Activated naive CD8-positive, alpha-beta T cell (primary cell): ENCODE results near the gene ENOX1.

Source experiments
- H3K27ac Mint-ChIP-seq: one replicate; pipeline ENCODE4 v1.8.0; 2021; ENCODE audit warnings: mixed read lengths
- H3K27me3 Mint-ChIP-seq: one replicate; pipeline ENCODE4 v1.8.0; 2021; ENCODE audit warnings: mixed read lengths
- H3K36me3 Mint-ChIP-seq: one replicate; pipeline ENCODE4 v1.8.0; 2021; ENCODE audit warnings: mixed read lengths
- H3K4me1 Mint-ChIP-seq: one replicate; pipeline ENCODE4 v1.8.0; 2021; ENCODE audit warnings: low read depth, mixed read lengths
- H3K4me3 Mint-ChIP-seq: one replicate; pipeline ENCODE4 v1.8.0; 2021; ENCODE audit warnings: mild to moderate bottlenecking, mixed read lengths
- H3K9me3 Mint-ChIP-seq: one replicate; pipeline ENCODE4 v1.8.0; 2021; ENCODE audit warnings: low read depth, mixed read lengths

The ENOX1 gene

GRCh38 chr13:43235028-43235427, 551.7 kb downstream of the ENOX1 start:
- Mint-ChIP-seq H3K27me3 (peaks cover 3% of the 10 kb centered on the region), H3K36me3 (no peaks in the 10 kb centered on the region), H3K4me3 (no peak overlapping the region), H3K9me3 (no peaks in the 10 kb centered on the region), H3K4me1 (no peaks in the 10 kb centered on the region), H3K27ac (no peak overlapping the region)

- no peaks in the 10 kb centered on the region for H3K4me1 Mint-ChIP-seq
- H3K36me3 Mint-ChIP-seq, result no peaks in the 10 kb centered on the region
- no peak overlapping the region for H3K4me3 Mint-ChIP-seq
- H3K27me3 Mint-ChIP-seq, result peaks cover 4% of the 10 kb centered on the region
- no peak overlapping the region for H3K27ac Mint-ChIP-seq
- no peaks in the 10 kb centered on the region for H3K9me3 Mint-ChIP-seq
Observed at GRCh38 chr13:43232873-43233265, 553.9 kb downstream of the ENOX1 start.

DNA sequence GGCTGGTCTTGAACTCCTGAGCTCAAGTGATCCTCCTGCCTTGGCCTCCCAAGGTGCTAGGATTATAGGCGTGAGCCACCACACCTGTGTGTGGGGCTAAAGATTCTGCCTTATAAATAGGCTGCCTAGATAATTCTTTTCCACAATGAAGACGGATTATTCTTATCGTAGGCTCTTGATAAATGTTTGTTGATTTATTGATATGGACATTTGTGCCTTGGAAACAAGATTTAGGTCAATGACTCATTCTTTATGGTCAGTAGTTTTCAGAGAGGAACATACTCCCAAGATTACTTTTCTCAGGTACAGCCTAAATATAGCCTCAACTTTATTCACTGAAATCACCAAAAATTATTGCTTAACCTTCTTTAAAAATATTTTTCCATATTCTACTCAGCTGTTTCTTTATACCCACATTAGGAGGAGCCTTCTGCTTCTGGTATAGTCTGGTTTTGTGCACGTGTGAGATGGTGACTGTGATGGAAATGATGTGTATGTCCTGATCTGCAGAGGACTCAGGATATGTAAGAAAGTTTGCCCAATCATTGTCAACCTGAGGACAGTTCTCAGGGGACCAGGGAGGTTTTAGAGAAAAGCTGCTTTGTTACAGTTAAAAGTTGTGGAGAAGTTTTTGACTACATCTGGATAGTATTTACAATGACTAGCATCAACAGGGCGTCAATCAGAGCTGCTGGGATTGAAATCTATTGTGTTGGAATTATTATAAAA, 554.5 kb downstream of the ENOX1 start:
- no peaks in the 10 kb centered on the region for H3K4me1 Mint-ChIP-seq
- no peak overlapping the region for H3K27ac Mint-ChIP-seq
- H3K4me3 Mint-ChIP-seq, result no peak overlapping the region
- peaks cover 4% of the 10 kb centered on the region for H3K27me3 Mint-ChIP-seq
- no peaks in the 10 kb centered on the region for H3K36me3 Mint-ChIP-seq
- no peaks in the 10 kb centered on the region for H3K9me3 Mint-ChIP-seq

- Mint-ChIP-seq H3K27me3 (peaks cover 5% of the 10 kb centered on the region), H3K4me1 (no peaks in the 10 kb centered on the region), H3K9me3 (no peaks in the 10 kb centered on the region)
Observed at GRCh38 chr13:43230989-43231388, 555.8 kb downstream of the ENOX1 start.

DNA sequence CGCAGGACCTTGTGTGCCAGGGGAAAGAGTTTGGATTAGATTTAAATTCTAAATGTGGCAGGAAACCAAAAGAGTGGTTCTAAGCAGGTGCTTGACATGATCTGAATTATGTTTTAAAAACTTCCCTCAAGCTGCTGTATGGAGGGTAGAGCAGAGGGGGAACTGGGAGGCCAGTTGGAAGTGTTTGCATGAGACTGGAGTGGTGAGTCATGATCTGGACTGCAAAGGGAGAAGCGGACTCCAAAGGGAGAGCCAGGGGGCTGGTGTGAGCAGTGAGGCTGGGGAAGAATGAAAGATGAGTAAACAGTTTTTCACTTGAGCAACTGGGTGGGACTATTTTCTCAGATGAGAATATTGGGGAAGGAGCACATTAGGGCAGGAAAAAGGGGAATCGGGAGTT, 557.3 kb downstream of the ENOX1 start:
- H3K9me3 Mint-ChIP-seq, result no peaks in the 10 kb centered on the region
- H3K36me3 Mint-ChIP-seq, result no peaks in the 10 kb centered on the region
- H3K4me3 Mint-ChIP-seq, result no peak overlapping the region
- no peak overlapping the region for H3K27ac Mint-ChIP-seq
- no peaks in the 10 kb centered on the region for H3K4me1 Mint-ChIP-seq
- H3K27me3 Mint-ChIP-seq, result peaks cover 7% of the 10 kb centered on the region

More at GRCh38 chr13:43230989-43231388, 555.8 kb downstream of the ENOX1 start:
- Mint-ChIP-seq H3K4me3 (no peak overlapping the region), H3K27ac (no peak overlapping the region), H3K36me3 (no peaks in the 10 kb centered on the region)

DNA sequence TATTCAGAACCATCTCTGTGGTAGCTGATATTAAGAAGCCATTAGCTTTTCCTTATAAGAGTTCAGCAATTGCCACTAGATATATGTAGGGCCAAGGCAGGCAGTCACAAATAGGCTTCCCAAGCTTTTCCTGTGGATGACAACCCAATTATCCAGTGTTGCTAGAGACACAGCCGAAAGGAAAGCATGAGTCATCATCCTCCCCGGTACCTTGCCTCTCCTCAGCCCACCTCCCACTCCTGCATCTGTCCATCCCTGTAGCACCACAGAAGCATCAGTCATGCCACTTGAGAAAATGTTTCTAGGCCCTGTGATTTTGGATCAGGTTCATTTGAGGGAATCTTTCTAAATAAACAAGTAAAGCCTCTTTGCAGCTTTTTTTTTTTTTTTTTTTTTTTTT, 559.1 kb downstream of the ENOX1 start:
- no peaks in the 10 kb centered on the region for H3K36me3 Mint-ChIP-seq
- H3K4me1 Mint-ChIP-seq, result no peaks in the 10 kb centered on the region
- H3K27me3 Mint-ChIP-seq, result peaks cover 7% of the 10 kb centered on the region
- no peak overlapping the region for H3K27ac Mint-ChIP-seq
- H3K4me3 Mint-ChIP-seq, result no peak overlapping the region
- no peaks in the 10 kb centered on the region for H3K9me3 Mint-ChIP-seq

- H3K9me3 Mint-ChIP-seq, result no peaks in the 10 kb centered on the region
- H3K36me3 Mint-ChIP-seq, result no peaks in the 10 kb centered on the region
- peaks cover 4% of the 10 kb centered on the region for H3K27me3 Mint-ChIP-seq
- no peak overlapping the region for H3K4me3 Mint-ChIP-seq
- H3K4me1 Mint-ChIP-seq, result no peaks in the 10 kb centered on the region
- H3K27ac Mint-ChIP-seq, result no peak overlapping the region
Observed at GRCh38 chr13:43223216-43223615, 563.6 kb downstream of the ENOX1 start.

GRCh38 chr13:43222086-43222485, 564.7 kb downstream of the ENOX1 start:
- Mint-ChIP-seq H3K27me3 (peaks cover 4% of the 10 kb centered on the region), H3K36me3 (no peaks in the 10 kb centered on the region), H3K4me1 (no peaks in the 10 kb centered on the region), H3K27ac (no peak overlapping the region), H3K9me3 (no peaks in the 10 kb centered on the region), H3K4me3 (no peak overlapping the region)

DNA sequence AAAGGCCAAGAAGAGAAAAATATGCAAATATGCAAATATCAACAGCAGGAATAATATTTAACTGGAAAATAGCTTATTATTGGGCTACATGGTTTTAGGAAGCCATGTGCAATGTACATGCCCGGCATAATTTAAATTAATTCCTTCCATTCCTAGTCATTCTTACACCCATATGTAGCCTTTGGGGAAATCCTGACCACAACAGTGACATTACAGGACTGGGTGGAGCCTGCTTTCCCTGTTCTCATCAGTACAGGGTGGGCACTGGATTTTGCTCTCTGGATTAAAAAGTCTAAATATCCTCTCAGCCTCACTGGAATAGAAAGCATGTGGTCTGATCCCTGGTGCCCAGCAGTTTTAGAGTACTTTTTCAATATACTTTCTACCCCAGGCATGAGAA, 565.2 kb downstream of the ENOX1 start:
- H3K9me3 Mint-ChIP-seq, result no peaks in the 10 kb centered on the region
- no peak overlapping the region for H3K4me3 Mint-ChIP-seq
- no peak overlapping the region for H3K27ac Mint-ChIP-seq
- peaks cover 4% of the 10 kb centered on the region for H3K27me3 Mint-ChIP-seq
- no peaks in the 10 kb centered on the region for H3K4me1 Mint-ChIP-seq
- no peaks in the 10 kb centered on the region for H3K36me3 Mint-ChIP-seq

- peaks cover 2% of the 10 kb centered on the region for H3K27me3 Mint-ChIP-seq
- no peaks in the 10 kb centered on the region for H3K4me1 Mint-ChIP-seq
- no peaks in the 10 kb centered on the region for H3K9me3 Mint-ChIP-seq
- no peak overlapping the region for H3K27ac Mint-ChIP-seq
- H3K4me3 Mint-ChIP-seq, result no peak overlapping the region
- H3K36me3 Mint-ChIP-seq, result no peaks in the 10 kb centered on the region
Observed at GRCh38 chr13:43220873-43221595, 565.7 kb downstream of the ENOX1 start.

- H3K36me3 Mint-ChIP-seq, result no peaks in the 10 kb centered on the region
- H3K27ac Mint-ChIP-seq, result no peak overlapping the region
- no peaks in the 10 kb centered on the region for H3K9me3 Mint-ChIP-seq
- no peaks in the 10 kb centered on the region for H3K4me1 Mint-ChIP-seq
- H3K27me3 Mint-ChIP-seq, result peaks cover 2% of the 10 kb centered on the region
- H3K4me3 Mint-ChIP-seq, result no peak overlapping the region
Observed at GRCh38 chr13:43214124-43214523, 572.6 kb downstream of the ENOX1 start.

- no peaks in the 10 kb centered on the region for H3K4me1 Mint-ChIP-seq
- H3K4me3 Mint-ChIP-seq, result no peak overlapping the region
- peaks cover 2% of the 10 kb centered on the region for H3K27me3 Mint-ChIP-seq
- no peak overlapping the region for H3K27ac Mint-ChIP-seq
- peaks cover 2% of the 10 kb centered on the region for H3K36me3 Mint-ChIP-seq
- peaks cover 9% of the 10 kb centered on the region for H3K9me3 Mint-ChIP-seq
Observed at GRCh38 chr13:43206838-43207237, 579.9 kb downstream of the ENOX1 start.

- no peak overlapping the region for H3K27ac Mint-ChIP-seq
- H3K27me3 Mint-ChIP-seq, result no peaks in the 10 kb centered on the region
- no peak overlapping the region for H3K4me3 Mint-ChIP-seq
- no peaks in the 10 kb centered on the region for H3K4me1 Mint-ChIP-seq
- H3K36me3 Mint-ChIP-seq, result peaks cover 2% of the 10 kb centered on the region
- peaks cover 9% of the 10 kb centered on the region for H3K9me3 Mint-ChIP-seq
Observed at GRCh38 chr13:43205416-43205815, 581.4 kb downstream of the ENOX1 start.

DNA sequence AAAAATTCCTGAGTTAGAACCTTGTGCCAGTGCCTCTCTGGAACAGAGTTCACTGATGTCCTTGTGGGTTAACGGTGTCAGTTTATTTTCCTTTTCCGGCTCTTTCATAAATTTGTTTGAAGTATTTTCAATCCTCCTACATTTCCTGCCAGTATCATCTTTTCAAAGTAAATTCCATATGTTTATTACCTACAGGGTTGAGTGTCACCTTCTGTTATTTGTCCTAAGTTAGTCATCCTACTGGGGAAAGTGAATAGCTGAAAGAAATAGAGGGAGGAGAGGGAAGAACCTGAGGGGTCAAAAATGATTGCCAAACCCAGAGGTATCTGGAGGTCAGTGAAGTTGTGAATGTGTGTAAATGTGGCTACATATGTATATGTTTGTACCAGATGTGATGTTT, 582.2 kb downstream of the ENOX1 start:
- Mint-ChIP-seq H3K4me1 (no peaks in the 10 kb centered on the region), H3K27ac (no peak overlapping the region), H3K27me3 (no peaks in the 10 kb centered on the region), H3K36me3 (peaks cover 2% of the 10 kb centered on the region), H3K4me3 (no peak overlapping the region), H3K9me3 (peaks cover 9% of the 10 kb centered on the region)

GRCh38 chr13:43203781-43204180, 583.0 kb downstream of the ENOX1 start:
- H3K36me3 Mint-ChIP-seq, result peaks cover 2% of the 10 kb centered on the region
- no peaks in the 10 kb centered on the region for H3K4me1 Mint-ChIP-seq
- no peak overlapping the region for H3K4me3 Mint-ChIP-seq
- no peak overlapping the region for H3K27ac Mint-ChIP-seq
- H3K9me3 Mint-ChIP-seq, result peaks cover 9% of the 10 kb centered on the region
- peaks cover 4% of the 10 kb centered on the region for H3K27me3 Mint-ChIP-seq

GRCh38 chr13:43200736-43201135, 586.0 kb downstream of the ENOX1 start:
- Mint-ChIP-seq H3K4me1 (no peaks in the 10 kb centered on the region), H3K27ac (no peak overlapping the region), H3K36me3 (peaks cover 2% of the 10 kb centered on the region), H3K4me3 (no peak overlapping the region), H3K9me3 (peaks cover 9% of the 10 kb centered on the region), H3K27me3 (peaks cover 4% of the 10 kb centered on the region)
